ENCODE measurements around the gene ANO4. TPM values are rescaled to one million over a fixed set of nuclear protein-coding genes. Genes with fewer than 3 reads are reported as not detected.

The ANO4 gene
- total RNA-seq, 1 donor from 2014 or later = 0.13 TPM

- Histone ChIP-seq H3K27me3 (ENCODE audit: control insufficient read depth, insufficient read depth, low read length) (no peaks in the 10 kb centered on the region), H3K4me3 (ENCODE audit: low read depth, low read length) (no peak overlapping the region), H3K36me3 (ENCODE audit: control insufficient read depth, insufficient read depth, low read length) (no peaks in the 10 kb centered on the region)
- no peak for DNase-seq (ENCODE audit: low read depth)
- TF ChIP-seq CTCF (IDR thresholded peaks at IDR 0.05; ENCODE audit: insufficient read depth, low read length, poor library complexity, severe bottlenecking) = no peak
Measured at GRCh38 chr12:101077791-101078528, 283.4 kb downstream of the ANO4 start.

- Histone ChIP-seq H3K4me3 (ENCODE audit: low read depth, low read length) (no peak overlapping the region), H3K27me3 (ENCODE audit: control insufficient read depth, insufficient read depth, low read length) (no peaks in the 10 kb centered on the region), H3K36me3 (ENCODE audit: control insufficient read depth, insufficient read depth, low read length) (no peaks in the 10 kb centered on the region)
- no peak for DNase-seq (ENCODE audit: low read depth)
- TF ChIP-seq CTCF (IDR thresholded peaks at IDR 0.05; ENCODE audit: insufficient read depth, low read length, poor library complexity, severe bottlenecking) = no peak
Measured at GRCh38 chr12:101078536-101079285, 284.1 kb downstream of the ANO4 start.

GRCh38 chr12:101082706-101083105, 288.1 kb downstream of the ANO4 start:
- TF ChIP-seq CTCF (IDR thresholded peaks at IDR 0.05; ENCODE audit: insufficient read depth, low read length, poor library complexity, severe bottlenecking) = no peak
- Histone ChIP-seq H3K4me3 (ENCODE audit: low read depth, low read length) (no peak overlapping the region), H3K27me3 (ENCODE audit: control insufficient read depth, insufficient read depth, low read length) (no peaks in the 10 kb centered on the region), H3K36me3 (ENCODE audit: control insufficient read depth, insufficient read depth, low read length) (no peaks in the 10 kb centered on the region)
- DNase-seq (ENCODE audit: low read depth) = no peak

- H3K4me3 ChIP-seq (ENCODE audit: low read depth, low read length) = no peak overlapping the region
- TF ChIP-seq CTCF (IDR thresholded peaks at IDR 0.05; ENCODE audit: insufficient read depth, low read length, poor library complexity, severe bottlenecking) = no peak
- no peaks in the 10 kb centered on the region for H3K36me3 ChIP-seq (ENCODE audit: control insufficient read depth, insufficient read depth, low read length)
- no peak for DNase-seq (ENCODE audit: low read depth)
- no peaks in the 10 kb centered on the region for H3K27me3 ChIP-seq (ENCODE audit: control insufficient read depth, insufficient read depth, low read length)
Measured at GRCh38 chr12:101086490-101087135, 292.0 kb downstream of the ANO4 start.

DNA sequence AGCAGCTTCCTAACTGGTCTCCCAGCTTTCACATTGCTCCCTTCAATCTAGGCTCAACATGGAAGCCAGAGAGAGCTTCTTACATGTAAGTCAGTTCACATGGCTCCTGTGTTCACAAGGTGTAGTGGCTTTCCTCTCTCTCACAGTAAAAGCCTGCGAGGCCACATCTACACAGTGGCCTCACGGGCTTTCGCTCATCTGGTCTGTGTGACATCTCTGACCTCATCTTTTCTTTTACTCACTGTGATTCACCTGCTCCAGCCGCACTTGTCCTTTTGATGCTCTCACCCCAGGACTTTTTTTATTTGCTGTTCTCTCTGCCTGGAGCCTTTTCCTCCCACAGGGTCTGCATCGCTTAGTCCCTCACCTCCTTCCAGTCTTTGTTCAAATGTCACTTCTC, 293.3 kb downstream of the ANO4 start:
- no peaks in the 10 kb centered on the region for H3K36me3 ChIP-seq (ENCODE audit: control insufficient read depth, insufficient read depth, low read length)
- H3K27me3 ChIP-seq (ENCODE audit: control insufficient read depth, insufficient read depth, low read length) = no peaks in the 10 kb centered on the region
- DNase-seq (ENCODE audit: low read depth) = no peak
- no peak for TF ChIP-seq CTCF (IDR thresholded peaks at IDR 0.05; ENCODE audit: insufficient read depth, low read length, poor library complexity, severe bottlenecking)
- no peak overlapping the region for H3K4me3 ChIP-seq (ENCODE audit: low read depth, low read length)
